ENCODE results near the gene VIL1. TPM values are rescaled to one million over a fixed set of nuclear protein-coding genes. Genes with fewer than 3 reads are reported as not detected.
A peak's percentile ranks its signal among the peaks of the same experiment; 100 is the strongest.

The VIL1 gene
- total and polyA plus RNA-seq, 2 of the 8 experiments (the other 6 are each of a cell fraction or from before 2014, with no cell fraction given), result 6.2 to 7.0 TPM

- TF ChIP-seq SP1 (IDR thresholded peaks at IDR 0.05; ENCODE audit: low read depth, low read length) (peak; percentile 75), EP300 (IDR thresholded peaks at IDR 0.05; ENCODE audit: borderline replicate concordance in 1 of 2, low read depth in 2 of 2, low read length in 2 of 2) (peak in 1 of 2 experiments; percentile 74; a peak in 1 of 3 replicates), TAF1 (IDR thresholded peaks at IDR 0.05; ENCODE audit: low read depth, low read length) (peak; percentile 15; the same call in 1 of the 2 replicates), NRF1 (IDR thresholded peaks at IDR 0.05; ENCODE audit: low read depth, low read length) (no peak), CTBP2 (IDR thresholded peaks at IDR 0.05; ENCODE audit: borderline replicate concordance, insufficient read depth, insufficient read length, low read length) (no peak), EGR1 (IDR thresholded peaks at IDR 0.05; ENCODE audit: borderline replicate concordance, low read depth, low read length) (peak; percentile 76), ZNF274 (IDR thresholded peaks at IDR 0.05; ENCODE audit: borderline replicate concordance, extremely low read depth, low read length) (no peak), CBX5 (IDR thresholded peaks at IDR 0.05; ENCODE audit: low read depth, low read length) (no peak), EZH2 (IDR thresholded peaks at IDR 0.05; ENCODE audit: low read depth, low read length, severe bottlenecking) (peak; percentile 62), SAP30 (IDR thresholded peaks at IDR 0.05; ENCODE audit: insufficient read depth, insufficient replicate concordance, low read length) (no peak), PHF8 (conservative IDR thresholded peaks at IDR 0.05; ENCODE audit: low read depth, low read length) (no peak), SP2 (IDR thresholded peaks at IDR 0.05; ENCODE audit: low read length) (no peak), POLR2A (IDR thresholded peaks at IDR 0.05; ENCODE audit: control extremely low read depth in 1 of 2, low read depth in 2 of 2, low read length in 2 of 2) (no peak), MAX (IDR thresholded peaks at IDR 0.05) (peak; percentile 96), GTF2F1 (IDR thresholded peaks at IDR 0.05; ENCODE audit: borderline replicate concordance, low read depth, low read length) (no peak), SUZ12 (IDR thresholded peaks at IDR 0.05; ENCODE audit: low read length) (peak; percentile 65; the same call in 1 of the 2 replicates), CHD1 (IDR thresholded peaks at IDR 0.05; ENCODE audit: low read depth, low read length) (no peak), RNF2 (IDR thresholded peaks at IDR 0.05; ENCODE audit: borderline replicate concordance, low read depth, low read length, missing control alignments, poor library complexity, severe bottlenecking) (peak; percentile 67), SRF (IDR thresholded peaks at IDR 0.05; ENCODE audit: low read depth, low read length) (no peak), NANOG (IDR thresholded peaks at IDR 0.05; ENCODE audit: insufficient read depth, low read depth, low read length, poor library complexity, severe bottlenecking) (no peak), KDM4A (IDR thresholded peaks at IDR 0.05; ENCODE audit: low read depth, low read length, severe bottlenecking) (peak; percentile 20), ASH2L (IDR thresholded peaks at IDR 0.05; ENCODE audit: low read length) (no peak)
- TF ChIP-seq, protein P1, sequence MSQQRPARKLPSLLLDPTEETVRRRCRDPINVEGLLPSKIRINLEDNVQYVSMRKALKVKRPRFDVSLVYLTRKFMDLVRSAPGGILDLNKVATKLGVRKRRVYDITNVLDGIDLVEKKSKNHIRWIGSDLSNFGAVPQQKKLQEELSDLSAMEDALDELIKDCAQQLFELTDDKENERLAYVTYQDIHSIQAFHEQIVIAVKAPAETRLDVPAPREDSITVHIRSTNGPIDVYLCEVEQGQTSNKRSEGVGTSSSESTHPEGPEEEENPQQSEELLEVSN (IDR thresholded peaks at IDR 0.05), result peak; percentile 78; the same call in 1 of the 2 replicates
These were observed 19.3 kb upstream of the VIL1 start, which contains the start of gene CTDSP1 (continued) for GRCh38 chr2:218399391-218400166.
